Right atrium auricular region (tissue), 2 donors: ENCODE measurements around the gene PCDH1. TPM values are rescaled to one million over a fixed set of nuclear protein-coding genes. Genes with fewer than 3 reads are reported as not detected.

Source experiments
- DNase-seq: peaks from one replicate; pipeline ENCODE4 v3.0.0-alpha.2; 2019; ENCODE audit warnings: low spot score
- H3K27ac ChIP-seq, 2 donors: fragments of 200-600 bp; sonication (generic); 1 replicate in 1 of 2; 2 replicates in 1 of 2; pipeline ENCODE4 v1.5.1; 2016 to 2019
- H3K27me3 ChIP-seq, 2 donors: fragments of 200-600 bp; sonication (generic); one replicate each; pipeline versions ENCODE4 v1.5.1 to v1.6.0; 2017 to 2019
- H3K36me3 ChIP-seq: fragments of 200-600 bp; sonication (generic); one replicate; pipeline ENCODE4 v1.5.1; 2016
- H3K4me1 ChIP-seq, 2 donors: fragments of 200-600 bp; sonication (generic); one replicate each; pipeline versions ENCODE4 v1.5.1 to v1.6.0; 2017 to 2019
- H3K4me3 ChIP-seq, 2 donors: fragments of 200-600 bp; sonication (generic); 1 replicate in 1 of 2; 2 replicates in 1 of 2; pipeline ENCODE4 v1.5.1; 2017 to 2019; ENCODE audit warnings: mild to moderate bottlenecking in 1 of 2, moderate library complexity in 1 of 2
- H3K9me3 ChIP-seq, 2 donors: fragments of 200-600 bp; sonication (generic); one replicate each; pipeline ENCODE4 v1.5.1; 2019
- CTCF ChIP-seq, 2 donors: fragments of 200-600 bp; sonication (generic); IDR thresholded peaks; one replicate each; pipeline ENCODE4 v1.5.1; 2019; ENCODE audit warnings: antibody characterized with exemption in 2 of 2
- total RNA-seq, 2 donors: library from RNA; depleted of rRNA; stranded (reverse); fragments of >200 nt; gene quantifications; one replicate each; pipeline ENCODE4 v1.1.0, GENCODE V29; 2016

Gene PCDH1
- total RNA-seq, 2 donors from 2014 or later, result 22.1 to 25.3 TPM

GRCh38 chr5:141805874-141806595, 72.2 kb downstream of the PCDH1 start:
- Histone ChIP-seq H3K27ac (peak overlapping the region; percentile 41 to 59), H3K27me3 (no peaks in the 10 kb centered on the region), H3K9me3 (no peaks in the 10 kb centered on the region), H3K4me1 (peaks cover 0 to 31% of the 10 kb centered on the region in 2 donors), H3K36me3 (no peaks in the 10 kb centered on the region), H3K4me3 (no peak overlapping the region)
- TF ChIP-seq CTCF (IDR thresholded peaks at IDR 0.05), result no peak
- peak; percentile 65 for DNase-seq

- TF ChIP-seq CTCF (IDR thresholded peaks at IDR 0.05), result no peak
- Histone ChIP-seq H3K9me3 (no peaks in the 10 kb centered on the region), H3K27ac (no peak overlapping the region), H3K4me1 (peaks cover 0 to 31% of the 10 kb centered on the region in 2 donors), H3K36me3 (no peaks in the 10 kb centered on the region), H3K27me3 (no peaks in the 10 kb centered on the region), H3K4me3 (no peak overlapping the region)
- no peak for DNase-seq
Measured at GRCh38 chr5:141804475-141804874, 73.7 kb downstream of the PCDH1 start.

Other genes with a start within 250 kb of the PCDH1 start
- gene HDAC3, start 241.6 kb downstream of the PCDH1 start, total RNA-seq, result 10 to 100 TPM; 21.0 to 22.2 TPM
- 1 to 10 TPM in 1 of 2 donors, under 1 TPM in 1; 0.41 to 1.3 TPM for gene RELL2, start 241.4 kb downstream of the PCDH1 start, total RNA-seq
- 1 to 10 TPM; 5.1 to 6.4 TPM for gene FCHSD1, start 227.0 kb downstream of the PCDH1 start, total RNA-seq
- gene ARAP3, start 196.2 kb downstream of the PCDH1 start, total RNA-seq, result 10 to 100 TPM in 1 of 2 donors, 1 to 10 TPM in 1; 5.6 to 12.5 TPM
- gene DELE1, start 45.5 kb upstream of the PCDH1 start, total RNA-seq, result 10 to 100 TPM; 49.5 to 89.1 TPM
- 1 to 10 TPM; 7.6 to 8.8 TPM for gene PCDH12, start 79.8 kb upstream of the PCDH1 start, total RNA-seq
- gene RNF14, start 90.7 kb upstream of the PCDH1 start, total RNA-seq, result 10 to 100 TPM; 59.7 to 74.6 TPM
- gene GNPDA1, start 134.6 kb upstream of the PCDH1 start, total RNA-seq, result 10 to 100 TPM; 12.4 to 16.8 TPM
- 10 to 100 TPM; 69.3 to 75.0 TPM for gene NDFIP1, start 230.4 kb upstream of the PCDH1 start, total RNA-seq